ENCODE data around the gene KCTD3.

The KCTD3 gene
- 0.37 to 2.2 (median 0.64) reads per million in 4 experiments for total RNA-seq

GRCh38 chr1:215566556-215567490 is at the start of gene KCTD3:
KCTD3 (plus strand) TSS chr1:215567304; CDS start chr1:215567686, 382 bp downstream.
- no peak for DNase-seq

- no peak for DNase-seq
Observed at GRCh38 chr1:215517441-215517891, 49.6 kb upstream of the KCTD3 start.

GRCh38 chr1:215518594-215518993 is 48.5 kb upstream of the KCTD3 start:
- DNase-seq: no peak

GRCh38 chr1:215521279-215521678 is 45.8 kb upstream of the KCTD3 start:
- DNase-seq: no peak

- no peak for DNase-seq
Observed at GRCh38 chr1:215523128-215523861, 43.8 kb upstream of the KCTD3 start.

- no peak for DNase-seq
Observed at GRCh38 chr1:215523906-215524305, 43.2 kb upstream of the KCTD3 start.

- DNase-seq: no peak
Observed at GRCh38 chr1:215526147-215526845, 40.8 kb upstream of the KCTD3 start.

- DNase-seq: no peak
Observed at GRCh38 chr1:215526846-215527151, 40.3 kb upstream of the KCTD3 start.

- no peak for DNase-seq
Observed at GRCh38 chr1:215529111-215529510, 38.0 kb upstream of the KCTD3 start.

- DNase-seq: no peak
Observed at GRCh38 chr1:215529571-215529970, 37.5 kb upstream of the KCTD3 start.

- DNase-seq: no peak
Observed at GRCh38 chr1:215530401-215530984, 36.6 kb upstream of the KCTD3 start.

- no peak for DNase-seq
Observed at GRCh38 chr1:215539803-215540570, 27.1 kb upstream of the KCTD3 start.

GRCh38 chr1:215542301-215542700 is 24.8 kb upstream of the KCTD3 start:
- DNase-seq: no peak

- no peak for DNase-seq
Observed at GRCh38 chr1:215543191-215543606, 23.9 kb upstream of the KCTD3 start.

- DNase-seq: no peak
Observed at GRCh38 chr1:215543806-215544205, 23.3 kb upstream of the KCTD3 start.

- DNase-seq: no peak
Observed at GRCh38 chr1:215544566-215544965, 22.5 kb upstream of the KCTD3 start.

GRCh38 chr1:215545096-215545495 is 22.0 kb upstream of the KCTD3 start:
- DNase-seq: no peak

GRCh38 chr1:215547011-215547410 is 20.1 kb upstream of the KCTD3 start:
- DNase-seq: no peak

GRCh38 chr1:215551806-215552205 is 15.3 kb upstream of the KCTD3 start:
- no peak for DNase-seq

- DNase-seq: no peak
Observed at GRCh38 chr1:215554865-215555264, 12.2 kb upstream of the KCTD3 start.

- DNase-seq: no peak
Observed at GRCh38 chr1:215555531-215555930, 11.6 kb upstream of the KCTD3 start.

GRCh38 chr1:215556996-215557395 is 10.1 kb upstream of the KCTD3 start:
- no peak for DNase-seq
